Measurements from ENCODE around the gene NDUFB10. TPM values are rescaled to one million over a fixed set of nuclear protein-coding genes. Genes with fewer than 3 reads are reported as not detected.
A peak's percentile ranks its signal among the peaks of the same experiment; 100 is the strongest.

NDUFB10 gene
- total RNA-seq, 2 experiments from 2014 or later, result 141 to 147 TPM

- no peak for ATAC-seq
- POLR2A ChIA-PET, result interaction anchor here (1.0 to 2.1 kb wide), 4 partner anchors 18 to 71 kb away, joined by 4 to 10 read pairs (median 8); partner anchors contain the start of gene RPS2
Measured at GRCh38 chr16:1942047-1942809, 17.1 kb upstream of the NDUFB10 start.

GRCh38 chr16:1942810-1943726, 16.3 kb upstream of the NDUFB10 start, which contains the start of gene MSRB1:
MSRB1 (minus strand) TSS chr16:1943199; CDS start chr16:1943156, 43 bp downstream.
- H3K4me3 Mint-ChIP-seq, result peak within 1 kb of the TSS; percentile 85
- H3K27me3 Mint-ChIP-seq (ENCODE audit: low read depth), result no peaks in the 10 kb centered on the region
- ATAC-seq, result peak; percentile 97
- peak; percentile 100 for DNase-seq
- peaks cover 29% of the 10 kb centered on the region for H3K4me1 Mint-ChIP-seq (ENCODE audit: low read depth)
- H3K27ac Mint-ChIP-seq, result peak within 1 kb of the TSS; percentile 82
- CTCF ChIA-PET, result interaction anchor here (1.0 to 1.6 kb wide), 8 partner anchors 9 to 237 kb away, joined by 3 to 7 read pairs (median 4); partner anchors contain the start of genes FAHD1, HAGH, MAPK8IP3 and RPS2
- POLR2A ChIA-PET, result interaction anchor here (0.6 to 2.1 kb wide), 7 partner anchors 17 to 212 kb away, joined by 3 to 10 read pairs (median 4); partner anchors contain the start of genes RNF151, RPS2 and TRAF7
- no peaks in the 10 kb centered on the region for H3K9me3 Mint-ChIP-seq (ENCODE audit: insufficient read depth)
- peaks cover 6% of the 10 kb centered on the region for H3K36me3 Mint-ChIP-seq (ENCODE audit: low read depth)

More at GRCh38 chr16:1942047-1942809, 17.1 kb upstream of the NDUFB10 start:
- Mint-ChIP-seq H3K9me3 (ENCODE audit: insufficient read depth) (no peaks in the 10 kb centered on the region), H3K27ac (peak overlapping the region; percentile 79), H3K4me3 (peak overlapping the region; percentile 85), H3K27me3 (ENCODE audit: low read depth) (no peaks in the 10 kb centered on the region), H3K4me1 (ENCODE audit: low read depth) (peaks cover 29% of the 10 kb centered on the region), H3K36me3 (ENCODE audit: low read depth) (peaks cover 8% of the 10 kb centered on the region)
- CTCF ChIA-PET, result no interaction called here
- no peak for DNase-seq

- peak overlapping the region; percentile 25 for H3K27ac Mint-ChIP-seq
- ChIA-PET POLR2A (interaction anchor here (0.6 to 2.1 kb wide), 3 partner anchors 20 to 262 kb away, joined by 3 to 10 read pairs (median 3); partner anchors contain the start of gene RPS2), CTCF (no interaction called here)
- no peaks in the 10 kb centered on the region for H3K27me3 Mint-ChIP-seq (ENCODE audit: low read depth)
- no peak for DNase-seq
- peak overlapping the region; percentile 34 for H3K4me3 Mint-ChIP-seq
- H3K36me3 Mint-ChIP-seq (ENCODE audit: low read depth), result no peaks in the 10 kb centered on the region
- no peaks in the 10 kb centered on the region for H3K9me3 Mint-ChIP-seq (ENCODE audit: insufficient read depth)
- no peak for ATAC-seq
- peaks cover 29% of the 10 kb centered on the region for H3K4me1 Mint-ChIP-seq (ENCODE audit: low read depth)
Measured at GRCh38 chr16:1944612-1945199, 14.6 kb upstream of the NDUFB10 start.

GRCh38 chr16:1945559-1946391, 13.6 kb upstream of the NDUFB10 start:
- Mint-ChIP-seq H3K36me3 (ENCODE audit: low read depth) (no peaks in the 10 kb centered on the region), H3K27ac (no peak overlapping the region), H3K27me3 (ENCODE audit: low read depth) (no peaks in the 10 kb centered on the region), H3K4me3 (no peak overlapping the region), H3K4me1 (ENCODE audit: low read depth) (peaks cover 29% of the 10 kb centered on the region), H3K9me3 (ENCODE audit: insufficient read depth) (no peaks in the 10 kb centered on the region)
- ATAC-seq (no peak), DNase-seq (no peak)
- POLR2A ChIA-PET, result interaction anchor here (0.6 kb wide), 1 partner anchor 19 kb away, joined by 3 read pairs; the partner anchor contains the start of gene RPS2
- CTCF ChIA-PET, result no interaction called here

- no peak for DNase-seq
- Mint-ChIP-seq H3K36me3 (ENCODE audit: low read depth) (no peaks in the 10 kb centered on the region), H3K4me1 (ENCODE audit: low read depth) (peaks cover 23% of the 10 kb centered on the region), H3K27ac (no peak overlapping the region), H3K9me3 (ENCODE audit: insufficient read depth) (no peaks in the 10 kb centered on the region), H3K4me3 (no peak overlapping the region), H3K27me3 (ENCODE audit: low read depth) (no peaks in the 10 kb centered on the region)
- ATAC-seq, result no peak
- ChIA-PET POLR2A (no interaction called here), CTCF (interaction anchor here (0.8 kb wide), 1 partner anchor 57 kb away, joined by 3 read pairs; no protein-coding TSS in a partner anchor)
Measured at GRCh38 chr16:1946495-1947368, 12.6 kb upstream of the NDUFB10 start.

GRCh38 chr16:1947369-1947670, 12.0 kb upstream of the NDUFB10 start:
- no peaks in the 10 kb centered on the region for H3K36me3 Mint-ChIP-seq (ENCODE audit: low read depth)
- no peak overlapping the region for H3K4me3 Mint-ChIP-seq
- H3K27me3 Mint-ChIP-seq (ENCODE audit: low read depth), result no peaks in the 10 kb centered on the region
- H3K9me3 Mint-ChIP-seq (ENCODE audit: insufficient read depth), result no peaks in the 10 kb centered on the region
- ChIA-PET CTCF (interaction anchor here (0.8 kb wide), 1 partner anchor 57 kb away, joined by 3 read pairs; no protein-coding TSS in a partner anchor), POLR2A (no interaction called here)
- no peak for ATAC-seq
- no peak overlapping the region for H3K27ac Mint-ChIP-seq
- H3K4me1 Mint-ChIP-seq (ENCODE audit: low read depth), result peaks cover 17% of the 10 kb centered on the region
- DNase-seq, result no peak

- peaks cover 2% of the 10 kb centered on the region for H3K4me1 Mint-ChIP-seq (ENCODE audit: low read depth)
- ATAC-seq (no peak), DNase-seq (no peak)
- H3K4me3 Mint-ChIP-seq, result no peak overlapping the region
- ChIA-PET POLR2A (no interaction called here), CTCF (no interaction called here)
- H3K27ac Mint-ChIP-seq, result no peak overlapping the region
- no peaks in the 10 kb centered on the region for H3K27me3 Mint-ChIP-seq (ENCODE audit: low read depth)
- H3K9me3 Mint-ChIP-seq (ENCODE audit: insufficient read depth), result no peaks in the 10 kb centered on the region
- H3K36me3 Mint-ChIP-seq (ENCODE audit: low read depth), result no peaks in the 10 kb centered on the region
Measured at GRCh38 chr16:1949507-1949906, 9.8 kb upstream of the NDUFB10 start.

- Mint-ChIP-seq H3K27me3 (ENCODE audit: low read depth) (no peaks in the 10 kb centered on the region), H3K36me3 (ENCODE audit: low read depth) (no peaks in the 10 kb centered on the region), H3K27ac (no peak overlapping the region), H3K4me1 (ENCODE audit: low read depth) (no peaks in the 10 kb centered on the region), H3K9me3 (ENCODE audit: insufficient read depth) (no peaks in the 10 kb centered on the region), H3K4me3 (no peak overlapping the region)
- no peak for DNase-seq
- no peak for ATAC-seq
- ChIA-PET POLR2A (interaction anchor here (1.8 to 3.4 kb wide), 2 partner anchors 10 to 15 kb away, joined by 8 to 14 read pairs; partner anchors contain the start of genes NDUFB10 and RPS2), CTCF (no interaction called here)
Measured at GRCh38 chr16:1950047-1950446, 9.3 kb upstream of the NDUFB10 start.

- POLR2A ChIA-PET, result interaction anchor here (1.8 to 3.4 kb wide), 2 partner anchors 10 to 15 kb away, joined by 8 to 14 read pairs; partner anchors contain the start of genes NDUFB10 and RPS2
- Mint-ChIP-seq H3K9me3 (ENCODE audit: insufficient read depth) (no peaks in the 10 kb centered on the region), H3K36me3 (ENCODE audit: low read depth) (no peaks in the 10 kb centered on the region), H3K4me3 (no peak overlapping the region), H3K27me3 (ENCODE audit: low read depth) (no peaks in the 10 kb centered on the region), H3K4me1 (ENCODE audit: low read depth) (no peaks in the 10 kb centered on the region), H3K27ac (no peak overlapping the region)
- ATAC-seq (no peak), DNase-seq (no peak)
- CTCF ChIA-PET, result no interaction called here
Measured at GRCh38 chr16:1950559-1950958, 8.8 kb upstream of the NDUFB10 start.

GRCh38 chr16:1953734-1954133, 5.6 kb upstream of the NDUFB10 start:
- Mint-ChIP-seq H3K4me3 (no peak overlapping the region), H3K9me3 (ENCODE audit: insufficient read depth) (no peaks in the 10 kb centered on the region), H3K27me3 (ENCODE audit: low read depth) (no peaks in the 10 kb centered on the region), H3K36me3 (ENCODE audit: low read depth) (no peaks in the 10 kb centered on the region), H3K27ac (no peak overlapping the region), H3K4me1 (ENCODE audit: low read depth) (no peaks in the 10 kb centered on the region)
- ChIA-PET CTCF (no interaction called here), POLR2A (interaction anchor here (3.4 kb wide), 1 partner anchor 12 kb away, joined by 14 read pairs; the partner anchor contains the start of gene RPS2)
- ATAC-seq (no peak), DNase-seq (no peak)
